DMS53 (cell line): Measurements from ENCODE around the gene GET4.

Source experiments
- DNase-seq: peaks from one replicate; lab custom pipeline; 2025; lab: John Stamatoyannopoulos, UW

The GET4 gene

GRCh38 chr7:876077-876971 is at the start of gene GET4:
GET4 (plus strand) TSS chr7:876554; CDS start chr7:876646, 92 bp downstream.
- peak; percentile 100 for DNase-seq

- DNase-seq = no peak
These were observed 47.4 kb upstream of the GET4 start for GRCh38 chr7:828793-829561.

GRCh38 chr7:830069-830468 is 46.3 kb upstream of the GET4 start:
- no peak for DNase-seq

- peak; percentile 34 for DNase-seq
These were observed 44.7 kb upstream of the GET4 start for GRCh38 chr7:831596-832166.

- DNase-seq = peak; percentile 48
These were observed 44.0 kb upstream of the GET4 start, which contains the start of gene SUN1 for GRCh38 chr7:832167-832967. SUN1 (plus strand) TSS chr7:832476; CDS start chr7:832525, 49 bp downstream.

- no peak for DNase-seq
These were observed 43.4 kb upstream of the GET4 start for GRCh38 chr7:832968-833424.

GRCh38 chr7:833601-834258 is 42.6 kb upstream of the GET4 start:
- no peak for DNase-seq

GRCh38 chr7:834277-834676 is 42.1 kb upstream of the GET4 start:
- no peak for DNase-seq

GRCh38 chr7:835021-835420 is 41.3 kb upstream of the GET4 start:
- DNase-seq = no peak

GRCh38 chr7:835485-836401 is 40.6 kb upstream of the GET4 start:
- DNase-seq = no peak

- DNase-seq = peak; percentile 39
These were observed 39.9 kb upstream of the GET4 start for GRCh38 chr7:836429-836828.

- no peak for DNase-seq
These were observed 39.4 kb upstream of the GET4 start for GRCh38 chr7:837001-837400.

- DNase-seq = no peak
These were observed 36.3 kb upstream of the GET4 start for GRCh38 chr7:840001-840600.

GRCh38 chr7:841943-842342 is 34.4 kb upstream of the GET4 start:
- no peak for DNase-seq

- DNase-seq = peak; percentile 13
These were observed 33.8 kb upstream of the GET4 start for GRCh38 chr7:842431-843031.

- DNase-seq = no peak
These were observed 33.1 kb upstream of the GET4 start for GRCh38 chr7:843230-843629.

- no peak for DNase-seq
These were observed 32.3 kb upstream of the GET4 start for GRCh38 chr7:844043-844442.

GRCh38 chr7:844514-844913 is 31.8 kb upstream of the GET4 start:
- no peak for DNase-seq

- no peak for DNase-seq
These were observed 31.3 kb upstream of the GET4 start for GRCh38 chr7:845091-845490.
